ENCODE results near the gene THRB. TPM values are rescaled to one million over a fixed set of nuclear protein-coding genes. Genes with fewer than 3 reads are reported as not detected.

Gene THRB
- total and polyA plus RNA-seq, 2 experiments from 2014 or later: 26.8 to 60.0 TPM

DNA sequence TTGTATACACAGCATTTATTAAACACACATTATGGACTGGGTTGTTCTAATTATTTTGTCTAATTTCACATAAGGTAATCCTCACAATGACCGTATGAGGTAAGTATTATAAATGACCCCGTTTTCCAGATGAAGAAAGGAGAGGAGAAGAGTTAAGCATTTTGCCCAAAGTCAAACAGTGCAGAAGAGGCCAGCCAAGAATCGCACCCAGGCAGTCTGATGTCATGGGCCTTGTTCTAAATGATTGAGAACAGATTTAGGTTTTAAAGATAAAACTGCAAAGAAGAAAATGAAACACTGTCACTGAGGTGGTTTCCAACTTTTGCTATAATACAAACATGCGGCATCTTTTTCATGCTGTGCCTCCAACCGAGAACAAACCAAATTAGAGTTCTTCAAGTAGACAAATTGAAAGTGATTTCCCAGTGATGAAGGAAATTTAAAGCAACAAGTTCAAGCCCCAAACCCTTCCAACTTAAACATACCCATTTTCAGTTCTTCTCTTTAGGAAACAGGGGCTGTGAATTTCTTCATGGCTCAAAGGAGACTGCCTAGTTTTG lies 155.3 kb downstream of the THRB start:
- 80% methylated on average over 5 of the region's 5 CpGs for WGBS (ENCODE audit: low lambda C conversion rate, missing lambda C conversion rate)
- no peaks in the 10 kb centered on the region for H4K20me1 ChIP-seq (ENCODE audit: insufficient read depth, poor library complexity, severe bottlenecking)
- peaks cover 14% of the 10 kb centered on the region for H3K4me1 ChIP-seq (ENCODE audit: insufficient read depth)

DNA sequence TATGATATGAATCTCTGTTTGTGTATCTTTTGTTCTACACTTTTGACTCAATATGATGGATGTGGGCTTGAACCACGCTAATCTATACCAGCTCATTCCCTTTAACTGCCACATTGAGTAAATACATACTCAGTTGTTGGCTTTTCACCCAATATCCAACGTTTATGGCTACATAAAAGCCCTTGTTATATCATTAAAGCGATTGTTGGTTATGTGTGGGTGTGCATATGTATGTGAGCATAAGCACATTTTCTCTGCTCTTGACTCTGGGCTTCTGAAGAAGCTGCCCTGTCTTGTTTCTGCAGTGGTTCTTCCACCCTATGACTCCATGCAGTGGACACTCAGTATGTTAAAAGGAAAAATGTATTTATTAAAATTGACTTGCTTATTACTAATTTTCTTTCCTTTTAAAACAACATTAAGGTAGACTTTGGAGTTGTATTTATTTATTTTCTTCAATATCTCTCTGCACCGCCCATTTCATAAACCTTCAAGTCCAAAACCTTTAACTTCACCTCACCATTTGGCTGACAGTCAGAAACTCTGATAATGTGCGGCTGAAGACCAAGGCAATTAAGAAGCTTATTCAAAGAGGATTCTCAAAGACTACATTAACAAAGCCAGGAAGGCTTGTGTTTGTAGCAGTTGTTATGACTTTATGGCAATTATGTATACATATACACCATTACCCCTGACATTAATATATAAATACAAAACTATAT lies 156.1 kb downstream of the THRB start:
- WGBS (ENCODE audit: low lambda C conversion rate, missing lambda C conversion rate): 76% methylated on average over 5 of the region's 5 CpGs
- peaks cover 52% of the 10 kb centered on the region for H3K79me2 ChIP-seq
- H3K9me2 ChIP-seq (replicated peaks; ENCODE audit: insufficient read depth): no peaks in the 10 kb centered on the region
- H3K4me3 ChIP-seq: no peak overlapping the region
- H3K36me3 ChIP-seq (replicated peaks; ENCODE audit: insufficient read depth, low read depth): no peaks in the 10 kb centered on the region
- no peak overlapping the region for H3K4me2 ChIP-seq
- H4K20me1 ChIP-seq (ENCODE audit: insufficient read depth, poor library complexity, severe bottlenecking): no peaks in the 10 kb centered on the region
- H3K27ac ChIP-seq: no peak overlapping the region
- no peak overlapping the region for H2AFZ ChIP-seq
- H3K4me1 ChIP-seq (ENCODE audit: insufficient read depth): peaks cover 14% of the 10 kb centered on the region
- TF ChIP-seq, protein P1, sequence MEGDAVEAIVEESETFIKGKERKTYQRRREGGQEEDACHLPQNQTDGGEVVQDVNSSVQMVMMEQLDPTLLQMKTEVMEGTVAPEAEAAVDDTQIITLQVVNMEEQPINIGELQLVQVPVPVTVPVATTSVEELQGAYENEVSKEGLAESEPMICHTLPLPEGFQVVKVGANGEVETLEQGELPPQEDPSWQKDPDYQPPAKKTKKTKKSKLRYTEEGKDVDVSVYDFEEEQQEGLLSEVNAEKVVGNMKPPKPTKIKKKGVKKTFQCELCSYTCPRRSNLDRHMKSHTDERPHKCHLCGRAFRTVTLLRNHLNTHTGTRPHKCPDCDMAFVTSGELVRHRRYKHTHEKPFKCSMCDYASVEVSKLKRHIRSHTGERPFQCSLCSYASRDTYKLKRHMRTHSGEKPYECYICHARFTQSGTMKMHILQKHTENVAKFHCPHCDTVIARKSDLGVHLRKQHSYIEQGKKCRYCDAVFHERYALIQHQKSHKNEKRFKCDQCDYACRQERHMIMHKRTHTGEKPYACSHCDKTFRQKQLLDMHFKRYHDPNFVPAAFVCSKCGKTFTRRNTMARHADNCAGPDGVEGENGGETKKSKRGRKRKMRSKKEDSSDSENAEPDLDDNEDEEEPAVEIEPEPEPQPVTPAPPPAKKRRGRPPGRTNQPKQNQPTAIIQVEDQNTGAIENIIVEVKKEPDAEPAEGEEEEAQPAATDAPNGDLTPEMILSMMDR (IDR thresholded peaks at IDR 0.05; ENCODE audit: poor library complexity): no peak
- TF ChIP-seq EZH2 (IDR thresholded peaks at IDR 0.05; ENCODE audit: borderline replicate concordance) (no peak), EZH2phosphoT487 (IDR thresholded peaks at IDR 0.05; ENCODE audit: low read depth, severe bottlenecking, unreplicated experiment) (no peak)
- DNase-seq (ENCODE audit: low spot score): no peak
- no peaks in the 10 kb centered on the region for H3K9me3 ChIP-seq (ENCODE audit: low read depth)
- no peaks in the 10 kb centered on the region for H3K27me3 ChIP-seq

More for the DNA sequence above, 155.3 kb downstream of the THRB start:
- H3K9me3 ChIP-seq (ENCODE audit: low read depth): no peaks in the 10 kb centered on the region
- H3K79me2 ChIP-seq: peaks cover 58% of the 10 kb centered on the region
- H2AFZ ChIP-seq: no peak overlapping the region
- no peak overlapping the region for H3K4me2 ChIP-seq
- no peak for DNase-seq (ENCODE audit: low spot score)
- H3K27ac ChIP-seq: no peak overlapping the region
- H3K4me3 ChIP-seq: no peak overlapping the region
- H3K27me3 ChIP-seq: no peaks in the 10 kb centered on the region
- H3K36me3 ChIP-seq (replicated peaks; ENCODE audit: insufficient read depth, low read depth): no peaks in the 10 kb centered on the region
- TF ChIP-seq EZH2 (IDR thresholded peaks at IDR 0.05; ENCODE audit: borderline replicate concordance) (no peak), EZH2phosphoT487 (IDR thresholded peaks at IDR 0.05; ENCODE audit: low read depth, severe bottlenecking, unreplicated experiment) (no peak)
- TF ChIP-seq, protein P1 (IDR thresholded peaks at IDR 0.05; ENCODE audit: poor library complexity): no peak
- H3K9me2 ChIP-seq (replicated peaks; ENCODE audit: insufficient read depth): no peaks in the 10 kb centered on the region

DNA sequence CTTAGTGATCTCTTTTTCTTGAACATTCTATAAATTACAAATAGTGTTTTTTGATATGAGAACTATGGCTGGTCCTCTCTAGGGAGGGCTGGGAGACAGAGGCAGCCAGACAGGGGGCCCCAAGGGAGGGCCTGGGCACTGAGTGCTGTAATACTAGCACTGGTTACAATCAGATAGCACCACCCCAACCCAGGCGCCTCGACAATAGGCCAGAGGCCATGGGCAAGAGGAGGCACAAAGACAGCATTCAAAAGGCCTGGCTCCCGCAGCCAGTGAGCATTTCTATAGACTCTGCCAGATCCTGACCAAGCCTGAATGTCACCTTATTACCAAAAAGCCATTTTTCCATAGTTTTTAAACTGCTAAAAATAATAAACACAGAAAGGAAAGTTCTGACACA lies 158.5 kb downstream of the THRB start:
- peaks cover 29% of the 10 kb centered on the region for H3K79me2 ChIP-seq

More for the DNA sequence above, 158.5 kb downstream of the THRB start:
- Histone ChIP-seq H3K27me3 (no peaks in the 10 kb centered on the region), H4K20me1 (ENCODE audit: insufficient read depth, poor library complexity, severe bottlenecking) (no peaks in the 10 kb centered on the region), H2AFZ (no peak overlapping the region), H3K4me1 (ENCODE audit: insufficient read depth) (peaks cover 14% of the 10 kb centered on the region), H3K9me3 (ENCODE audit: low read depth) (no peaks in the 10 kb centered on the region), H3K36me3 (replicated peaks; ENCODE audit: insufficient read depth, low read depth) (no peaks in the 10 kb centered on the region), H3K9me2 (replicated peaks; ENCODE audit: insufficient read depth) (no peaks in the 10 kb centered on the region), H3K27ac (no peak overlapping the region), H3K4me2 (no peak overlapping the region), H3K4me3 (no peak overlapping the region)
- TF ChIP-seq EZH2 (IDR thresholded peaks at IDR 0.05; ENCODE audit: borderline replicate concordance) (no peak), EZH2phosphoT487 (IDR thresholded peaks at IDR 0.05; ENCODE audit: low read depth, severe bottlenecking, unreplicated experiment) (no peak)
- TF ChIP-seq, protein P1 (IDR thresholded peaks at IDR 0.05; ENCODE audit: poor library complexity): no peak
- DNase-seq (ENCODE audit: low spot score): no peak
- 89% methylated on average over 3 of the region's 3 CpGs for WGBS (ENCODE audit: low lambda C conversion rate, missing lambda C conversion rate)
